ENCODE measurements around the gene RABGGTB.
"Not testable (repeated sequence)": the region's sequence is repeated elsewhere in the genome, so short reads cannot be mapped to it uniquely, and the experiment has no call there.

Gene RABGGTB

GRCh38 chr1:75796376-75797272 lies 10.6 kb downstream of the RABGGTB start, which contains the start of gene MSH4:
MSH4 (plus strand) TSS chr1:75796882; CDS start chr1:75796986, 104 bp downstream.
- DNase-seq: no peak

DNA sequence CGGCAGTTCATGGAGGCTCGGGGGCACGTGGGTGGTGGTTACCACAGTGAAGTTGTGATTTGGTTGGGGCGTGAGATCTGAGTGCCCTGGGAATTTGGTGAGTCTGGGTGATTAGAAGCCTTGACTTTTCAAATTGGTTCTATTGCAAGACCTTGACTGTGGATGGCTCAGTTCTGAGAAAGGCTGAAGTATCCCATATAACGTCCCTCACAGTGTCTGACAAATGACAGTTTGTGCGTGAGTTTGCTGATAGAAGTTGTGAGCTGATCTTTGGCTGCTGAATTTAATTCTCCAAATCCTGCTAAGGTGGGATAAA lies 11.2 kb downstream of the RABGGTB start:
- no peak for DNase-seq

DNA sequence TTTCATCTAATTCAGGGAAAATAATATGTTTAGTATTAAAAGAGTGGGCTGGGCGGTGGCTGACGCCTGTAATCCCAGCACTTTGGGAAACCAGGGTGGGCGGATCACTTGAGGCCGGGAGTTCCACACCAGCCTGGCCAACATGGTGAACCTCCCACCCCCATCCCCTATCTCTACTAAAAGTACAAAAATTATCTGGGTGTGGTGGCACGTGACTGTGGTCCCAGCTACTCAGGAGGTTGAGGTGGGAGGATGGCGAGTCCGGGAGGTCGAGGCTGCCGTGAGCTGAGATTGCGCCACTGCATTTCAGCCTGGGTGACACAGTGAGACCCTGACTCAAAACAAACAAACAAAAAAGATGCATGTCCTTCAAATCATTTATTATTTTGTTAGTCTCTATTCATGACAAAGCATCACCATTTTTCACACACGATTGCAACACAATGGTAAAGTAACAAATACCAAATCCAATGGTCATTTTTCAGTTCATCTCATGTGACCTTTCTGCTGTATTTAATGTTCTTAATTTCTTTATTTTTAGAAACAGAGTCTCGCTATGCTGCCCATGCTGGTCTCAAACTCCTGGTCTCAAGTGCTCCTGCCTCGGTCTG lies 11.7 kb downstream of the RABGGTB start:
- no peak for DNase-seq

DNA sequence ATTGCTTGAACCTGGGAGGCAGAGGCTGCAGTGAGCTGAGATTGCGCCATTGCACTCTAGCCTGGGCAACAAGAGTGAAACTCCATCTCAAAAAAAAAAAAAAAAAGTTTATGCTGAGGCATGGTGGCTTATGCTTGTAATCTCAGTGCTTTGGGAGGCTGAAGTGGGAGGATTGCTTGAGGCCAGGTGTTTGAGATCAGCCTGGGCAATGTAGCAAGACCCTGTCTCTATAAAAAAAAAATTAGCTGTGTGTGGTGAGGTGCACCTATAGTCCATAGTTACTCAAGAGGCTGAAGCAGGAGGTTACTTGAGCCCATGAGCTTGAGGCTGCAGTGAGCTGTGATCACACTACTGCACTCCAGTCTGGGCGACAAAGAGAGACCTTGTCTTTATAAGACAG lies 15.4 kb downstream of the RABGGTB start:
- not testable (repeated sequence) for DNase-seq

GRCh38 chr1:75808921-75809320 lies 22.9 kb downstream of the RABGGTB start:
- no peak for DNase-seq

GRCh38 chr1:75810113-75810512 lies 24.1 kb downstream of the RABGGTB start:
- not testable (repeated sequence) for DNase-seq

DNA sequence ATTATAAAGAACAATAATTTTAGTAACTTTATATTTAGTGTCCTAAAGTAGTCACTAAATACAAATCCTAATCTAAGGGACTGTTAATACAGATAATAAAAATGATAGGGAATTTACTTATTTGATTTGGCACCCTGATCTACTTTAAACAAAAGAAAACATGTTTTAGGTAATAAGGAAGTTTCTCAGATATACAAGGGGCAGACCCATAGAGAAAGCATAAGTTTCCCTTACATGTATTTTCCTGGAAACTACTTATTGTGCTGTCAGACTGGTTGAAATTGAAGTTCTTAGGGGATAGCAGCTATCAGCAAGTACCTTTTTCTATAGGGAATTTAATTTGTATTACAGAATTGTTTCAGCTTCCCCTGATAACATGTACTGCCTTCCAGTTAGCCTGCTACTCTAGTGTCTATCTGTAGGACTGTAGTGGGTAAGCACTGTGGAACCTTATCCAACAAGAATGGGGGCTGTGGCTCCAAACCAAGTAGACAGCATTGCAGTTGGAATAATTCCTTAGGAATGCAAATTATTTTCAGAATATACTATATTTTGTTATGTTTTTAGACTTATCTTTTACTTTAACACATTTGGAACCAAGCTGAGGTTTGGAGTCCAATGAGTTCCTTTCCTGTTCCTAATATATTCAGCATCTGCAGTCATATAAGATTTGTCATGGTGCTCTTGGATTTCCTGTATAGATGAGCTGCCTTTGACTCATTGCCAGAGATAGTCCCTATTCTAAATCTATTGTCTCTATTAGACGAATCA lies 25.3 kb downstream of the RABGGTB start:
- no peak for DNase-seq

DNA sequence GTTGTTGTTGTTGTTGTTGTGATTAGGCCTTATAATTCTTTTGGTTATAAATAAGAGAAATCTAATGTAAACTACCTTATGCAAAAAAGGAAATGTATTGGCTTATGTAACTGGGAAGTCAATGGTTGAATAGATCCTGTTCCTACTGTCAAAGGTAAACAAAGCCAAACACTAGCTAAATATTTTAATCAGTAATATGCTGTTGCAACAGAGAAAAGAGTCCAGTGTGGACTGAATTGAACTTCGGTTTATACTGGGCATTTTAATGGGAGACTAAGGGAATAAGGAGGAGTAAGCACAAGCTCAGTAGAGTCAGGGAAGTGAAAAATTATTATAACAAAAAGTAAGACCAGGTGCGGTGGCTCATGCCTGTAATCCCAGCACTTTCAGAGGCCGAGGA lies 26.0 kb downstream of the RABGGTB start:
- DNase-seq: no peak

GRCh38 chr1:75823596-75823995 lies 37.5 kb downstream of the RABGGTB start:
- DNase-seq: not testable (repeated sequence)

GRCh38 chr1:75836528-75837100 lies 50.6 kb downstream of the RABGGTB start:
- DNase-seq: no peak

- no peak for DNase-seq
Observed at GRCh38 chr1:75838079-75838478, 52.0 kb downstream of the RABGGTB start.

- no peak for DNase-seq
Observed at GRCh38 chr1:75841421-75841820, 55.4 kb downstream of the RABGGTB start.
